ENCODE measurements around the gene ABCA4.

Gene ABCA4

DNA sequence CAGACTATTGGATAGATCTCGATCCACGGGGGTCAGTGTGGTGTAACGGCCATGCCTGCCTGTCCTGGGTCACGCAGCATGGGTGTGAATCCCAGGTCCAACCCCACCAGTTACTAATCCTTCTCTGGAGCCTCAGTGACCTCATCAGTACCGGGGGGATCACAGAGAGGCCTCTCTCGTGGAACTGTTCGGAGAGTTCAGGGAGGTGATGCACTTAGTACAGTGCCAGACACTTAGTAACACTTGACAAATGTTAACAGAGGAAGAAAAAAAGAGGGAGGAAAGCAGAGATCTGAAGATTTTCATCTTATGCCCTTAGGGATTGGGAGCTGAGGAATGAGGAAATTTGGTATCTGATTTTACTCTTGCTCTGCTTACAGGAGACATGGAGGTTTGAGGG is 2.9 kb downstream of the ABCA4 start:
- Mint-ChIP-seq H3K9me3 (no peaks in the 10 kb centered on the region), H3K4me3 (no peak overlapping the region), H3K27me3 (peaks cover 92% of the 10 kb centered on the region), H3K27ac (no peak overlapping the region), H3K36me3 (ENCODE audit: low read depth) (no peaks in the 10 kb centered on the region), H3K4me1 (ENCODE audit: low read depth) (no peaks in the 10 kb centered on the region)
- intact Hi-C loops (cut with micrococcal nuclease) = no loop called here

DNA sequence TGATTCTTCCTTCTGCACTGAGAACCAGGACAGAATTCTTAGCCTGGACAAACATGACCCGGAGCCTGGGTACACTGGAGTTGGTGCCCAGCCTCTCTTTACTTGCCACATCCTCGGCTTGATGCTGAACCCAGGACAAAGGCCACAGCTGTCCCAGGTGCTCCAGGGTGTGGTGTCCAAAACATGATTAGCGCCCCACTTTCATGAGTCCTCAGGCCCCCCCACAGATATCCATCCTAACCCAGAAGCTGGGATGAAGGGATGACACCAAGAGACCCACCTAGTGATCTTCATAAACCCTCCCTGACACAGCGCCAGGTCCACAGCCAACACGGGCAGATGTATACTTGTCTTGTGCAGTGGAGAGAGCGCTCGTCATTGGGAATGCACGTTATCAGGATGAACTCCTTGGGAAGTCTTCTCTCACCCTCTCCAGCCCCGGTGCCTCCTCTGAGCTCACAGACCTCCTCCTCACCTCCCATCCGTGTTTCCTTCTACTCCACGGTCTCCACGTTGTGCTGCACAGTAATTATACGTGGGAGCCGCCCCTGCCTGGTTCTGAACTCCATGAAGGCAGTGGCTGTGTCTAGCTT is 3.6 kb downstream of the ABCA4 start:
- intact Hi-C loops (cut with micrococcal nuclease) = no loop called here
- Mint-ChIP-seq H3K4me1 (ENCODE audit: low read depth) (no peaks in the 10 kb centered on the region), H3K36me3 (ENCODE audit: low read depth) (no peaks in the 10 kb centered on the region), H3K9me3 (no peaks in the 10 kb centered on the region), H3K4me3 (no peak overlapping the region), H3K27ac (no peak overlapping the region), H3K27me3 (peaks cover 92% of the 10 kb centered on the region)

DNA sequence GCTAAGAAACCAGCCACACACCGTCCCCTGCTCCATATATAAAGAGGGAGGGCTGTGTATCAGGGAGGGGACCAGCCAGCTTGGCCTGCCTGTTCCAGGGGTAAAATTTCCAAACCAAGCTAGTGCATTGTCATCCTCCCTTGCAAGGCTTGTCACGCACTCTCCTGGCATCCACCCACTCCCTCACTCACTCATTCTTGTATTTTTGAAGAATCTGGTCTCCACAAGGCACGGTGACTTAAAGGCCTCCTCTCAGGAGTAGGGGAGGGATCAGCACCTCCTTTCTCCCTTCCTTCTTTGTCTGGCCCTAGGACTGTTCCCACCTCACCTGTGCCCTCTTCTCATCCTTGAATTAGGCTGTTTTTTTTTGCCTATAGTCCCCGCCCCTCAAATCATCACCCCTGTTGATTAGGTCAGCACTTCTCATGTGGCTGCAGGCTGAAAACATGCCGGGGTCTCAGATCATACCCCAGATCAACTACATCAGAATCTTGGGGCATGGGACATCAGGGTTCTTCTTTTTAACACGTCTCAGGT is 5.0 kb downstream of the ABCA4 start:
- Mint-ChIP-seq H3K9me3 (no peaks in the 10 kb centered on the region), H3K27ac (no peak overlapping the region), H3K4me1 (ENCODE audit: low read depth) (no peaks in the 10 kb centered on the region), H3K27me3 (peaks cover 93% of the 10 kb centered on the region), H3K4me3 (no peak overlapping the region), H3K36me3 (ENCODE audit: low read depth) (no peaks in the 10 kb centered on the region)
- intact Hi-C loops (cut with micrococcal nuclease) = no loop called here

DNA sequence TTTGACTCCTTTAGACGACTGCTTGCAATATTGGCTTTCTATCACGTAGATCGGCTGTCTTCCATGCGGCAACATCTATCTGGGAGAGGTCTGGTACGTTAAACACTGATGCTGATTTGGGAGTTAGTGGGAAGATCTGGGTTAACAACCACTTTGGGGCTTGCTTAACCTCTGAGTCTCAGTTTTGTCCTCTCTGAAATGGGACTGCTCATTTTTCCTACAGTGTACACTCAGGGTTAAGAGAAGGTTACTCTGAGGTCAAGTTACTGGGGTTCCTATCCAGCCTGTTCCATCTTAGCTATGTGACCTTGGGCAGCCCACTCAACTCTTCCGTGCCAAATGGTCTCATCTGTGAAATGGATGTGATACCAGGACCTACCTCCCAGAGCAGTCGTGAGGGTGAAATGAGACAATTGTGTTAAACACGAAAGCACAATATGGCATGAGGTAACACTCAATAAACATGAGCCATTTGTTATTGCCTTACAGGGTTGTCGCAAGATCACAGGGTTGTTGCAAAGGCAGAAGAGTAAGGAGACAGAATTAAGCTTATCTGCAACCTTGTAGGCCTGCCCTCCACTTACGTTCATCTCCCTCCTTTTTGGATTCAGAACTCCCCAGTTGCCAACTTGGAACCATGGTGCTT is 5.6 kb downstream of the ABCA4 start:
- Mint-ChIP-seq H3K4me1 (ENCODE audit: low read depth) (no peaks in the 10 kb centered on the region), H3K36me3 (ENCODE audit: low read depth) (no peaks in the 10 kb centered on the region), H3K4me3 (no peak overlapping the region), H3K27me3 (peaks cover 97% of the 10 kb centered on the region), H3K27ac (no peak overlapping the region), H3K9me3 (no peaks in the 10 kb centered on the region)
- intact Hi-C loops (cut with micrococcal nuclease) = no loop called here

DNA sequence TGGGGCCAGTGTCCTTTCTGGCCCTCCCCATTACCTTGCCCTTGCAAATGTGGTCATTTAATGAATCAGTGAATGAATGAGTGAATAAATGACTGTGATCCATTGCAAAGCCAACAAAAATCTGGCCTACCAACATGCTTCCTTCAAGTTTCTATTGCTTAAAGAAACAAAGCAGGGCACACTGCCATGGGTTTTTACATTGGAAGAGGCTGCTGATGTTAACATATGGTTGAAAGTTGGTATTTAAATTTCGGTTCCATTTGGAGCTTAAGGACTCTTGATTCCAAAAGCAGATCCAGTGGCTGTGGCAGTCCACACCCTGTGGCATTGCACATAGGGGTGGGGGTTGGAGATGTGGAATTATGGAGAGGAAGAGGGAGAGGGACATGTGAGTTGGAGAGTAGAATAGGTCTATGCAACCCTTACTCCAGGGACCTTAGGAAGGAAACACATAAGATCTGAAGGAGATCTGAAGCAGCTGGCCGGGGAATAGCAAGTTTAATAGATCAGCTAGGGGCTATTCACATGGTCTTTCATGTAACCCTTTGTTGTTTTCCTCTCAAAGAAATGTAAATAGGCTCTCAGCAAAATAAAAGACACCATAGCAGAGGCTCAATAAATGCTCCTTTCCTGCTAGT is 7.2 kb downstream of the ABCA4 start:
- Mint-ChIP-seq H3K27ac (no peak overlapping the region), H3K36me3 (ENCODE audit: low read depth) (no peaks in the 10 kb centered on the region), H3K27me3 (peaks cover 98% of the 10 kb centered on the region), H3K4me3 (no peak overlapping the region), H3K9me3 (no peaks in the 10 kb centered on the region), H3K4me1 (ENCODE audit: low read depth) (no peaks in the 10 kb centered on the region)
- intact Hi-C loops (cut with micrococcal nuclease) = loop anchor here (5.0 kb wide), 1 partner anchor 36 kb away; no protein-coding TSS in a partner anchor

DNA sequence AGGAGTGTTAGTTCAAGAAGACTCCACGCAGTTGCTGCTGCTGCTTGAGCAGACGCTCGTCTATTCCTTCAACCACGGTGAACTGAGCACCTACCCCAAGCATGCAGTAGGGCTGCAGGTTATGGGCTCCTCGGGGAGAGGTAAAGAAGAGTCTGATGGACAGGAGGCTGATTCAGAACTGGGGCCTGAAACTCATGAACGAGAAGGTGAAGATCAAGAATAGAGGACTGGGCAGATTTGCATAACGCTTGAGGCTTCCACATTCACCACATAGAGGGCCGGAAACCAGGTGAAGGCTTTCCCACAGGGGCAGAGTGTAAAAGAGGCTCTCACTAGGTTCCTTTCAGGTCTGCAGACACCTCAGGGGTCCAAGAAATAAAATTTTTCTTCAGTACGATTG is 9.1 kb downstream of the ABCA4 start:
- Mint-ChIP-seq H3K27ac (no peak overlapping the region), H3K36me3 (ENCODE audit: low read depth) (no peaks in the 10 kb centered on the region), H3K27me3 (peaks cover 98% of the 10 kb centered on the region), H3K4me1 (ENCODE audit: low read depth) (peaks cover 4% of the 10 kb centered on the region), H3K4me3 (no peak overlapping the region), H3K9me3 (no peaks in the 10 kb centered on the region)
- intact Hi-C loops (cut with micrococcal nuclease) = loop anchor here (5.0 kb wide), 1 partner anchor 35 kb away; no protein-coding TSS in a partner anchor

DNA sequence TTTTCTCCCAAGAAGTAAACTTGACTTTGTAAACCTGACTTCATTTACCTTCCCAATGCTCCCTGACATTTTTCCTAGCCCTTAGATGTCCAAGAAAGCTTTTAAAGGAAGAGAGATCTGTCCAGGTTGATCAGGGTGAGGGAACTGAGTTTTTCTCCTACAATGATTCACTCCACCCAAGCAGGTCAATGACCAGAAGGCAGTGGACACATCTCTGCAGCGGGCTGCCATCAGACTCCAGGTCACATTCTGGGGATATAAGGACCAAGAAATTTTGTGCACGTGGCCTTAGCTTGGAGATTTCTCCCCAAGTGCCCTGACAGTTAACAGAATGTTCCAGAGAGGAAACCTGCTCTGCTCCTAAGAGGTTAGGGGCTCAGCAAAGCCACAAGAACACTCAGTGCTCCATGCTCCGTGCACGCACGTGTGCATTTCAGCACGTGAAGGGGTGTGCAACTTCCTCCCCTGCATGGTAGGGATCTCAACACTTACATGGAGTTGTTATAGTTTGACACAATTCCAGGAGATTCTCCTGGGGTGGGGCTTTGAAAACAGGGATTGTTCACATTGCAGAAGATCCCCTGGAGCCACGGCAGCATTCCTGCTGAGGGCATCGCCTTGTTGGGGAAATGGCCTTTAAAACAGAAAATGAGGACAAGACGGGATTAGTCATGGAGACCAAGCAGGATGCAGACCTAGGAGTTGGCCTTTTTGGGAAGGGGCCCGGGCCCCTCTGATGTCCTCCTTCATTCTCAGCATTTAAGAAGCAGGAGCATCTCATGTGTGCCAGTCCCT is 9.8 kb downstream of the ABCA4 start:
- no peaks in the 10 kb centered on the region for H3K9me3 Mint-ChIP-seq
- H3K4me3 Mint-ChIP-seq = no peak overlapping the region
- H3K27ac Mint-ChIP-seq = no peak overlapping the region
- peaks cover 12% of the 10 kb centered on the region for H3K4me1 Mint-ChIP-seq (ENCODE audit: low read depth)
- peaks cover 97% of the 10 kb centered on the region for H3K27me3 Mint-ChIP-seq
- no peaks in the 10 kb centered on the region for H3K36me3 Mint-ChIP-seq (ENCODE audit: low read depth)
- intact Hi-C loops (cut with micrococcal nuclease) = loop anchor here (5.0 kb wide), 1 partner anchor 34 kb away; no protein-coding TSS in a partner anchor

DNA sequence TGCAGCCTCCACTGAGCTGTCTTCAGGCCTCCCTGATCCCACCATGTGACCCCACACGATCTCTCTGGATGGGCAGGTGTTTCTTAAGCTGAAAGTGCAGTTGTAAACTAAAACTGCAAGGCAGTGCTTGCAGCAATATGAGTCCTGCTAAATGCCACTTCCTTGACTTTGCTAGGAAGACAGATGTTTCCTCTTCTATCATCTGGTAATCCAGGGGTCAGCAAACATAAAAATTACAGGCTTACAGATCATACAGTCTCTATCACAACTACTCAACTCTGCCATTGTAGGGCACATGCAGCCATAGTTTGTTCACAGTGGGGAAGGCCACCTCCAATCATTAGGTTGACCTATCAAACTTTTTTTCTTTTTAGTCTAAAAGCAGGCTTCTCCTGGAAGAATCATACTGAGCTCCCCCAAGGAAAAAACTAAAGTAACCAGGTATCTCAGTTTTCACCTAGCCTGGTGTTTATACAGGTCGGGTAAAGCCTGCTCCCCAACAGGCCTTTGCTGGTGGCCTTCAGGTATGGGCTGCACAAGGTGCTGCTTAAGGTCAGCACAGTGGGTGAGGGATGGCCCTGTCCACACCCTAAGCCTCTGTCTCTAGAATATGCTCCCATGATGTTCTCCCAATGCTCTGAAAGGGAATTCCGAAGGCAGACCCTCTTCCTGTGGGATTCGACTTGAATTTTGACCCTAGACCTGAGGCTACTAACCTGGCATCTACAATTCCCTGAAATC is 10.8 kb downstream of the ABCA4 start:
- Mint-ChIP-seq H3K4me1 (ENCODE audit: low read depth) (peaks cover 21% of the 10 kb centered on the region), H3K27me3 (peaks cover 96% of the 10 kb centered on the region), H3K36me3 (ENCODE audit: low read depth) (no peaks in the 10 kb centered on the region), H3K27ac (no peak overlapping the region), H3K9me3 (no peaks in the 10 kb centered on the region), H3K4me3 (no peak overlapping the region)
- intact Hi-C loops (cut with micrococcal nuclease) = loop anchor here (5.0 kb wide), 1 partner anchor 33 kb away; no protein-coding TSS in a partner anchor

DNA sequence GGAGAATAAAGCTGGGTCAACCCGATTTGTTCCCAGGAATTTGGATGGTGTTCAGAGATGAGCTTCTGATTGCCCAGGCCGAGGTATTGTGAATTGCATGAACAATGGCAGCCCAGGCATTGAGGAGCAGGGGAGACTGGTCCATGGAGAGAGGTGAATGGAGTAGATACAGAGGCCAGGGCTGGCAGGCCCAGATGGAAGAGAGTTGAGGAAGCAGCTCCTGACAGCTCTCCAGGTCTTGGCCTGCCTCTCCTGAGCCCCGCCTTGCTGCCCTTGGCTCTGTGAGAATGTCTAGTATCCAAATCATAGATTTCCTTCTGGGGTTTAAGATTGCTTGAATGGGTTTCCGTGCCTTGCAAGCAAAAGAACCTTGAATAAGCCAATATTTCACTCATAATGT is 11.5 kb downstream of the ABCA4 start:
- no peak overlapping the region for H3K4me3 Mint-ChIP-seq
- H3K9me3 Mint-ChIP-seq = no peaks in the 10 kb centered on the region
- H3K4me1 Mint-ChIP-seq (ENCODE audit: low read depth) = peaks cover 28% of the 10 kb centered on the region
- no peak overlapping the region for H3K27ac Mint-ChIP-seq
- H3K27me3 Mint-ChIP-seq = peaks cover 96% of the 10 kb centered on the region
- H3K36me3 Mint-ChIP-seq (ENCODE audit: low read depth) = no peaks in the 10 kb centered on the region
- intact Hi-C loops (cut with micrococcal nuclease) = no loop called here

DNA sequence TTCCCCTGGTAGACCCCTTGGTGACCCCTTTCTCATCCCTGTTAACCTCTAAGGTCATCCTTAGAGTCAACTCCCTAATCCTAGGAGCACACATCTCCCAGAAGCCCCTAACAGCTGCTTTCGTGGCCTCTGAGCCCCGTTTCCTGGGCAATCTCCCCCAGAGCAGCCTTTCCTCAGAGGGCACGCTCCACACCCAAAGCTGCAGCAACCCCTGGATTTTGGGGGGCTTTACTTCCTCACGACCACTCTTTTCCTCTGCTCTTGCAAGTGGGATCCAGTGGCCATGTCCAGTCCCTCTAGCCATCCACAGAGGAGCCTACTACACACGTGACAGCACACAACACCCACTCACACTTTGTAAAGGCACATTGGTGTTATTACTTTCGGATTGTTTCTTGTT is 13.8 kb downstream of the ABCA4 start:
- peaks cover 39% of the 10 kb centered on the region for H3K4me1 Mint-ChIP-seq (ENCODE audit: low read depth)
- H3K9me3 Mint-ChIP-seq = no peaks in the 10 kb centered on the region
- no peak overlapping the region for H3K27ac Mint-ChIP-seq
- H3K27me3 Mint-ChIP-seq = peaks cover 96% of the 10 kb centered on the region
- no peak overlapping the region for H3K4me3 Mint-ChIP-seq
- H3K36me3 Mint-ChIP-seq (ENCODE audit: low read depth) = no peaks in the 10 kb centered on the region
- intact Hi-C loops (cut with micrococcal nuclease) = no loop called here

DNA sequence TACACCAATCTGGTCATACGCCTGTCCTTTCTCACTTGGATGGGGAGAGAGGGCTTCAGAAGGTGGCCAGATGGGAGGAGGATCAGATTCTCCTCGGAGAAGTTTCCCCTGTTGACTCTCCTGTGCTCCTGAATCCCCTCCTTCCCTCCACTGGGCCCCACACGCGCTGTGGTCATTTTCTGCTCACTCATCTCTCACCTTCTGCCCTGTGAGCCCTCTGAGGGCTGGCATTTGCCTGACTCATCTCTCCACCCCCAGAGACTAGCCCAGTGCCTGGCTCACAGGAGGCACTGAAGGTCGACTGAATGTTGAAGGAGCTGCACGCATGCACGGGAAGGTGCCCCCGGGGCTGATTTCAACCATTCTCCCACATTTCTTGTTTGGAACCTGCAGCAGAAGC is 14.2 kb downstream of the ABCA4 start:
- Mint-ChIP-seq H3K36me3 (ENCODE audit: low read depth) (no peaks in the 10 kb centered on the region), H3K27me3 (peaks cover 98% of the 10 kb centered on the region), H3K27ac (no peak overlapping the region), H3K4me3 (no peak overlapping the region), H3K4me1 (ENCODE audit: low read depth) (peaks cover 43% of the 10 kb centered on the region), H3K9me3 (no peaks in the 10 kb centered on the region)
- intact Hi-C loops (cut with micrococcal nuclease) = no loop called here

DNA sequence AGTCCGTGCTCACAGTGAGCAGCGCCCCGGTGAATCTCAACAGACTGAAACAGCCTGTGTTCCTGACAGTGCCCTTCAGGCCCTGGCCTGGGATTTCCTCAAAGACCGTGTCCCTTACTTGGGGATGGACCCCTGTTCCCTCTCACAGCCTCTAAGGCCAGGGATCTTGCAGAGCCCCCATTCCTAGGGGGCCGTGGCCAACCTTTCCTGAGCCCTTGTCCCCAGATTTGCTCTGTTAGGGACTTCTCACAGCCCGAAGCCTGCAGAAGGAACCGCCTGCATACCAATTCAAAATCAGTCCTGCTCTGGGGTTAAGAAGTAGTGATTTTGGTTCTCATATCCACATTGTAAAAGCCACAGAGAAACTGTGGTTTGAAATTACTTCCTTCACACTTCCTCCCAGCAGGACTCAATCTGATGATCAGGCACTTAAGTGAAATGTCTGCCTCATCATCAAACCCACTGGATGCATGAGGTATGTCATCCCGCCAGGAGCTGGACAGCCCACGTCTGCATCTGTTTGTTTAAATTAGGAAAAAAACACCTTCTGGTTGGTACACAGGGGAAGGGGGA is 14.9 kb downstream of the ABCA4 start:
- Mint-ChIP-seq H3K36me3 (ENCODE audit: low read depth) (no peaks in the 10 kb centered on the region), H3K4me3 (no peak overlapping the region), H3K27ac (no peak overlapping the region), H3K4me1 (ENCODE audit: low read depth) (peaks cover 44% of the 10 kb centered on the region), H3K9me3 (no peaks in the 10 kb centered on the region), H3K27me3 (peaks cover 98% of the 10 kb centered on the region)
- intact Hi-C loops (cut with micrococcal nuclease) = no loop called here

DNA sequence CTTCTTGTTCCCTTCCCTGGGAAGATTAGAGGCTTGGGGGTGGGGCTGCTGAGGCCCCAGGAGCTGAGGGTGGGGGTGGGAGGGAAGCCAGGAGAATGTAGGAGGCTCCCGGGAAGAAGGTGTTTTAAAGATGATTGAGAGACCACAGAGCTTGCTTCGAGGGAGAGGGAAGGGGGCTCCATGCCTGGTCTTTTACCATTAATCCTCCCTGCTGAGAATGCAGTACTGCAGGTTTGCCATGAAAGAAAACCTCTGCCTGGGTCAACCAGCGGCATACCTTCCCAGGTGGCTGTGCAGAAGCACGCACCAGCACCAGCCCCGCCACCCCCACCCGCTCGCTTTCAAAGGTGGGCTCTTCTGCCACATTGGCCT is 15.4 kb downstream of the ABCA4 start:
- Mint-ChIP-seq H3K36me3 (ENCODE audit: low read depth) (no peaks in the 10 kb centered on the region), H3K9me3 (no peaks in the 10 kb centered on the region), H3K27me3 (peaks cover 98% of the 10 kb centered on the region), H3K4me1 (ENCODE audit: low read depth) (peaks cover 44% of the 10 kb centered on the region), H3K27ac (no peak overlapping the region), H3K4me3 (no peak overlapping the region)
- intact Hi-C loops (cut with micrococcal nuclease) = no loop called here

All from dendritic cell treated with granulocyte-macrophage colony-stimulating factor and Interleukin-4, amounts not matched to agents 40 ng/mL and 50 ng/mL, for 4 days (primary cell).